Left cardiac atrium (tissue), 4 donors: ENCODE results near the gene VPS9D1. TPM values are rescaled to one million over a fixed set of nuclear protein-coding genes. Genes with fewer than 3 reads are reported as not detected.

Experiments used
- ATAC-seq, 2 donors: fragments of 200-7000 bp; cut with Tn5 transposase; one replicate each; pipeline ENCODE4 v1.9.1; 2020; ENCODE audit warnings: mild to moderate bottlenecking in 2 of 2, moderate library complexity in 2 of 2
- DNase-seq: peaks from one replicate; pipeline ENCODE4 v3.0.0-alpha.2; 2020
- intact Hi-C, 2 donors: fragments of 100-400 bp; cut with DNase I; formaldehyde crosslinking; loops; one replicate each; pipeline versions ENCODE4 v1.14.1 to v1.15.1; 2022 to 2023
- total RNA-seq, 2 donors: library from RNA; stranded (reverse); fragmentation: NEBNext Ultra II Directional; extraction: Animal tissue kit (Norgen Biotek cat#: 25700); gene quantifications; one replicate each; pipeline ENCODE4 v1.2.1, GENCODE V29; 2021
- donor health status: DM: no; HTN: yes; CAD: no.
- donor health status: DM: no; HTN: yes; CAD: no; lungs with severe emphysema.
- donor health status: DM: yes; HTN: yes; CAD: no.
- donor health status: Dilated cardiomyopathy.

VPS9D1 gene
- total RNA-seq, 2 donors from 2014 or later: 11.6 to 12.6 TPM

DNA sequence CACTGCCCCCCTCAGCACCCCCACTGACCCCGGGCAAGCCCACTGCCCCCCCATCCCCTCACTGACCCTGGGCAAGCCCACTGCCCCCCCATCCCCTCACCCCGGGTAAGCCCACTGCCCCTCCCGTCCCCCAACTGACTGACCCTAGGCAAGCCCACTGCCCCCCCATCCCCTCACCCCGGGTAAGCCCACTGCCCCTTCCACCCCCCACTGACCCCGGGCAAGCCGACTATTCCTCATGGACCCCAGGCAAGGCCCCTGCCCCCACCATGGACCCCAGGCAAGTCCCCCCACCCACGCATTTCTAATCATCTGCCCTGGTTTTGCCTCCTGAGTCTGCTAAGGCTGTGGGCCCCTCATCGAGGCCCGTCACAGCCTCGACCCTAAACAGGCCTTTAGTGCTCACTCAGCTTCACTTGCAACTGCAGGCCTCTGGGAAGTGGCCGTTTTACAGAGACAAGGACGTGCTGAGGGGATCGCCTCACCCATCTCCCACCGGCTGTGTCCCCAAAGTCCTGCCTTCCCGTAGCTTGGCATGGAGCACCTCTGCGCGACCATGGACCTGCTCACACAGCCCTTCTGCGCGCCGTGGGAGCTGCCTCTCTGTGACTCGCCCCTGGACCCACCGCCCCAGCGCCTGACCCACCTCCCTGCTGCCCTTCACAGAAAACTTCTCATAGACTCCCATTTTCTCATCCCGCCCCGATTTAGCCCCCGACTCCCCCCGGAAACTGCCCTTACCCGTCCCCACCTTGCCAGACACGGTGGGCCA is 3.6 kb downstream of the VPS9D1 start:
- intact Hi-C loops: no loop called here
- no peak for ATAC-seq
- DNase-seq: no peak

DNA sequence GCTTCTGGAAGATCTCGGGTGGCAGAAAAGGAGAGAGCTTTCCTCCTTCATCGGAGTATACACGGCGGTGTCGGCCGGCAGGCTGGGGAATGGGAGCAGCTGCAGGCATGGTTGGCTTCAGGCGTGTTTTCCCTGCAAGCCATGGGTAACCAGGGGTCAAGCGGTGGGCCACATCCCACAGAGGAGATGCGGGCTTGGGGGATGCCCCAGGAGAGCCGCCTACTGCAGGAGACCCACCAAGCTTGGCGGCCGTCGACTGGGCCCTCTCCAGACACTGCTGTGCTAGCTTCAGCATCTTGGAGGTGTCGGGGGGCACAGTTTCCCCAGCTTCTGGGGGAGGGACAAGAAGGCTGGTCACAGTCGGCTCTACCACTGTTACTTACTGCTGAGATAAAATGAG is 4.2 kb downstream of the VPS9D1 start:
- DNase-seq: no peak
- ATAC-seq: no peak
- intact Hi-C loops: no loop called here

DNA sequence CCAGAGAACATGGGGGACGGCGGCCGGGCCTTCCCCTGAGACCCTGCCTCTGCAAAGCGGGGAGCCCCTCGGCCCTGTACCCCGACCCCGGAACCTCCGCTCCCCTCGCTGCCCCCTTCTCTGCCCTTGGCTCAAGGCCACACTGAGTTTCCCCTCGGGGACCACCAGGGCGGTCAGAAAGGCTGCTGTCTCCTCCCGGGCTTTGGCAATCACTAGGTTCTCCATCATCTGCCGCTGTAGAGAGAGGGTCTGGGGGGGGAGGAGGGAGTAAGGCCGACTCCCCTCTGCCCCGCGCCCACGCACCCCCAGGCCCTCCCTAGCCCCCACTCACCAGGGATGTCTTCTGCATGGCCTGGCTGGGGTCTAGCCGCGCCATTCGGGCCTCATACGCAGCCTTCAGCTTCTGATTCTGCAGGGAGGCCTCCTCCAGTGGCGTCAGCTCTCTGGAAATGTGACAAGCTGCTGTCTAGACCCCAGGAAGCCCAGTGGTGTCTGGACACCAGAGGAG is 8.4 kb downstream of the VPS9D1 start:
- DNase-seq (no peak), ATAC-seq (peak in 1 of 2 donors; percentile 3)
- intact Hi-C loops: no loop called here

DNA sequence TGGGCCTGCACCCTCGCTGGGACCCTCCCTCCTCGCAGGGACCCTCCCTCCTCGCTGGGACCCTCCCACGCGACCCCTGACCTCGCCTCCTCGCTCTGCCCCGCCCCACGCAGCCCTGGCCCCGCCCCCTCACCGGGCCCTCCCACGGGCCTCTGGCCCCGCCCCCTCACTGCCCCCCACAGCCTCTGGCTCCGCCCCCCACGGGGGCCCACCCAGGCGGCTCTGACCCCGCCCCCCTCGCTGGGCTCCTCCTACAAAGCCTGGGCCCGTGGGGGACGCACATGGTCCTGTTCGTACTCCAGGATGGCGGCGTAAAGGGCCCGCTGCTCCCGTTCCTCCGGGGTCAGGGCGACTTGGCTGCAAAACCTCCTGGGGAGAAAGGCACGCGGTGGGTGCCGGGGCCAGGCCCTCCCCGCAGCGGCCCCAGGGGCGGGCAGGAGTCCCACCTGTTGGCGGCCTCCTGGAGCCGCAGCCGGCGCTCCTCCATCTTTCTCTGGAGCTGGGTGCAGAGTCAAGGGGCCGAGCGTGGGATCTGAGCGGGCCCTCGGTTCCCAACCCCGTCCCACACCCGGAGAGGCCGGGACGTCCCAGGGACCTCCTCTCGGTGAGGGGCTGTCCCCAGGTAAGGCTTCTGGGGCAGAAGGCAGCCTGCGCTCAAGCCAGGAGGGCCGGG is 9.0 kb downstream of the VPS9D1 start:
- intact Hi-C loops: no loop called here
- DNase-seq (peak; percentile 58), ATAC-seq (peak; percentile 63 to 69)

DNA sequence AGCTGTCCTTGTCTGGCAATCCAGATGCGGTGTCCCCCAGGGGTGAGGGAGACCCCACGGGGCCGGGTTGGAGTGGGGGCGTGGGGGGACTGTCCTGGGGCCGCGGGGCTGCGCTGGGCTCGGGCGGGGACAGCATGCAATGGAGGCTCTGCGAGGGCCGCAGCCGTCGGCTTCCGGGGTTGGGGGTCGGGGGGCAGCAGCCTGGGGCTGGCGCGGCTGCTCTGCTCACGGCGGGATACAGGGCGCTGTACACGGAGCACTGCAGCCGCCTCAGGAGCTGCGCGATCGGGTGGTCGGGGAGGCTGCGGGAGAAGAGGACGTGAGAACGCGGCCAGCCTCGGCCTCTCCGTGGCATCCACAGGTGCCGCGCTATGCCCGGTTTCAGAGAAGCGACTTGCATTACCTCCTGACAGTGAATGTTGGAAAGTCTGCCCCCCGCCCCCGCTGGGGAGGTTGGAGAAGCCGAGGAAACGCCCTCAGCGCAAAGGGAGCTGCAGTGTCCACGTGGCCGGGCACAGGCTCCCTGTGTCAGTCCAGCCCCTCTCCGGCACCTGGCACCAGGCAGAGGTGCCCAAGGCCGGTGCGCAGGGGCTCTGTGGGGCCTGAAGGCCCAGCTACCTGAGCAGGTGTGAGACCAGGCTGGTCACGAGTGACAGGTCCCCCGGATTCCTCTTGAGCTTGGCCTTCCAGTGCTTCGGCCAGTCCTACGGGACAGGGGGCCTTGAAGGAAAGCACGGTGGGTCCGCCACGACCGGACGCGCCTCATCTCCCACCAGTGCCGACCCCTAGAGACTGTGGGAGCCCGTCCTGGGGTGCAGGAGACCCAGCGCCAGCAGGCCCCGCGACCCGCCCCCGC is 9.8 kb downstream of the VPS9D1 start:
- intact Hi-C loops: no loop called here
- ATAC-seq: no peak
- DNase-seq: no peak

DNA sequence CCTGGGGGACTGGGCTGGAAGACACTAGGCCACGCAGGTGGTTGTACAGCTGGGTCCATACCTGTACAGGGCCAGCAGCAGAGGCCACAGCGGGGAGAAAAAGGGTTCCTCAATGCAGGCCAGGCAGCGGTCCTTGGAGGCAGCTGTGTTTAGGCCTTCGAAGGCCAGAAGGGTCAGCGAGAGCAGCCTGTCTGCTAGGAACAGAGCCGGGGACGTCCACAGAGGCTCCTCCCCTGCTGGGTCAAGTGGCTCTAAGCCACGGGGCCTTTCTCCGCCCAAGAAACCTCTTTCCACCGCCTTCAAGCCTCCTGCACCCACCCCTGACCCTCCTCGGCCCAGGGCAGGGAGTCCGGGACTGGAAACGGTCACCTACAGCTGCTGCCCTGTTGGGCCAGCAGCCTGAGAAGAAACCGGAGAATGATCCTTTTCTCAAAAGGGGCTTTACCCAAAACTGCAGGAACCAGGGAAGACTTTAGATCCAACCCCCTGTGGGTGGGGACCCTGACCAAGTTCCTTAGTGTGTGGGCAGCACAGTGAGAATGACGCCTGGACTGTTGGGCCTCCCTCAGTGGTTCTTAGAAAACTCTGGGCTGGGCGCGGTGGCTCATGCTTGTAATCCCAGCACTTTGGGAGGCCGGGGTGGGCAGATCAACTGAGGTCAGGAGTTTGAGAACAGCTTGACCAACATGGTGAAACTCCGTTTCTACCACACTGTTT is 10.8 kb downstream of the VPS9D1 start:
- ATAC-seq: no peak
- intact Hi-C loops: loop anchor here in 1 of 2 donors (10.0 kb wide), 1 partner anchor 85 kb away; no protein-coding TSS in a partner anchor
- DNase-seq: no peak

DNA sequence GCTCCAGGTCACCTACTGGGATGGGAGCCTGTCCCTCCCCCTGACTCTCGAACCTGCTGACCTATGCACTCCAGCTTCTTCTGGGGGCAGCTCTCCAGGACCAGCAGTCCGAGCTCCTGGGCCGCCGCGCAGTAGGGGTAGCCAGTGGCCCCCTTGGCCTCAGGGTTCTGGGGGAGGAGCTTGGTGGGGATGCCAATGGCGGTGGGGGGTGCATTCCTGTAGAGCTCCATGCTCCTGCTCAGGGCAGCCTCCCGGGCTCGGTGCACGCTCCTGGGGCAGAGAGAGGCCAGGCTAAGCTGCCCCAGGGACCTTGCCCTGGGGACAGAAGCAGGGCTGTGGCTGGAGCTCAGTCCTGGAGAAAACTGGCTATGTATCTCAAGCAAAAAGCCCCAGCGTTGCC is 11.5 kb downstream of the VPS9D1 start:
- no peak for DNase-seq

DNA sequence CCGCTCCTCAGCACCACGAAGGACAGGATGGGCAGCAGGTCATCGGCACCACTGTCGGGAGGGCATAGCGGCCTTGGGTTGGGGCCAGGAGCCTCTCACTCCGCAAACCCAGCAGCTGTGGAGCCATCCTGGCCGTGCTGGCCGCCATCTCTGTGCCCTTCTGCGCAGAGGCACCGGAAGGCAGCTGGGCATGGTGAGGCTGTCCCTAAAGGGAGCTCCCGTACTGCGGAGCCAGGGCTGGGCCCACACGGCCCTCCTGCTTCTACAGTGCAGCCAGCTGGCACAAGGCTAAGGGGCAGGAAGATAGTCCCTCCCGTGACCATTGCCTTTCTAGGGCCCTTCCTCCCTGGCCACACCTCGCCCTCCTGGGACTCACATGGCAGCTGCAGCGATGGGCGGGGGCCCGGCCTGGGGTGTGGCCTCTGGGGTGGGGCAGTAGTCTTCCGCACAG is 12.2 kb downstream of the VPS9D1 start:
- ATAC-seq: no peak
- no peak for DNase-seq
- intact Hi-C loops: loop anchor here in 1 of 2 donors (10.0 kb wide), 1 partner anchor 86 kb away; no protein-coding TSS in a partner anchor

More for the DNA sequence above, 11.5 kb downstream of the VPS9D1 start:
- intact Hi-C loops: loop anchor here in 1 of 2 donors (10.0 kb wide), 1 partner anchor 86 kb away; no protein-coding TSS in a partner anchor
- ATAC-seq: no peak

DNA sequence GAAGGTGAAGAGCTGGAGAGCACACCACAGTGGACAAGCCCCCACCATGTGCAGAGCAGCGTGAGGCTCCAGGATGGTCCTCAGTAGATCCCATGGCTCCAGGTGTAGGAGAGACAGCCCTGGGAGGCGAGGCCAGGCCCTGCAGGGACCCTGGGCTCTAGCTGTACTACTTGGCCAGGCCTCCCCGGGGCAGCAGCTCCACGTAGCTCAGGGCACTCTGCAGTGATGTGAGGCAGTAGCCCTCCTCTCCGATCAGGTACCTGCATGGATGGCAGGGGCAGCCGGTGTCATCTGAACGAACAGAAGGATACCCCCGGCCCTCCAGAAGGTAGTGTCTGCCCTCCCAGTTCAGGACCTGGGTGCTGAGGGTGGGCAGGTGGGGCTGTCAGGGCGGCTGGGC is 13.0 kb downstream of the VPS9D1 start:
- ATAC-seq: no peak
- no peak for DNase-seq
- intact Hi-C loops: loop anchor here in 1 of 2 donors (10.0 kb wide), 1 partner anchor 87 kb away; no protein-coding TSS in a partner anchor

DNA sequence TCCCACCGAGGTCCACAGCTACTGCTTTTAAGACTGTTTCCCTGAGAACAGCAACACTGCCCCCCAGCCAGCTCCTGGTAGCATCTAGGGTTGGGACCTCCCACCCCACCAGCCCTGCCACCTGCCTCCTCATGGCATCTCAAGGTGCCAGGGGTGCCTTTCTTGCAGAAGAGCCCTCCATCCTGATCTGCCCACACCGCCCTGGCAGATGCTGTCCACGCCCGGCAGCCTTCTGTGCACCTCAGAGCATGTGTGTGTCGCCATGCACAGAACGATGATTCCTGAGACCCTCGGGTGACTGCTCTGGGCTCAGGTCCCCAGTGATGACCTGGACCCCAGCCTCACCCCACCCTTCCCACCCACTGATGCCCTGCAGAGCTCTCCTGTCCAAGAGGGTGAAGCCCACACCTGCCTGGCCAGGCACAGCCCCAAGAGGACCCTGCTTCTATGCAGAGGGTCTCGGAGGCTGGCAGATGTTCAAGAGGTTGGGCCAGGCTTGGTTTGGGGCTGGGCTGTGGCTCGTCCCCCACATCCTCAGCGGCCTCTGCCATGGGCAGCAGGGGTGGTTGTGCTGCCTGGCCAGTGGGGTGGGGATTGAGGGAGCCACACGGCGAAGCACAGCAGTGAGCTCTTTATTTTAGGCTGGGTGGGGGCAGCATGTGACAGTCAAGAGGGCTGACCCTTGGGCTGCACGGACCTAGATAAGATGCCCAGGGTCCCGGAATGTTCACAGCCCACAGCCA is 14.0 kb downstream of the VPS9D1 start:
- ATAC-seq (no peak), DNase-seq (no peak)
- intact Hi-C loops: loop anchor here in 1 of 2 donors (10.0 kb wide), 1 partner anchor 88 kb away; no protein-coding TSS in a partner anchor

DNA sequence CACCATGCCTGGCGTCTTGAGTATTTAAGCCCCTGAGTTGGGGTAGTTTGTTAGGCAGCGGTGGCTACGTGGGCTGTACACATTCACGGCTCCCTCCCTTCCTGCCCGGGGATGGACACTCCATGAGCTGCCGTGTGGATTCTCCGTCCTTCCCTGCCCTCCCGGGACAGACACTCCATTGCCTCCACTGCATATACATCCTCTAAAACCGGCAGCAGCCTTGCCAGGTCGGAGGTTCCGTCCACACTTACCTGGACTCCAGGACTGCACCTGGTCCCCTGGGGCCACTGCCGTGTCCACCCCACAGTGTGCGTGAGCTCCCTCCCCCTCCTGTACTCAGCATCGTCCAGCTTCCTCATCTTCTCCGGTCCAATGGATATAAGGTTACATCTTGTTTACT is 15.7 kb downstream of the VPS9D1 start:
- ATAC-seq (no peak), DNase-seq (no peak)
- intact Hi-C loops: loop anchor here in 1 of 2 donors (10.0 kb wide), 1 partner anchor 90 kb away; no protein-coding TSS in a partner anchor

DNA sequence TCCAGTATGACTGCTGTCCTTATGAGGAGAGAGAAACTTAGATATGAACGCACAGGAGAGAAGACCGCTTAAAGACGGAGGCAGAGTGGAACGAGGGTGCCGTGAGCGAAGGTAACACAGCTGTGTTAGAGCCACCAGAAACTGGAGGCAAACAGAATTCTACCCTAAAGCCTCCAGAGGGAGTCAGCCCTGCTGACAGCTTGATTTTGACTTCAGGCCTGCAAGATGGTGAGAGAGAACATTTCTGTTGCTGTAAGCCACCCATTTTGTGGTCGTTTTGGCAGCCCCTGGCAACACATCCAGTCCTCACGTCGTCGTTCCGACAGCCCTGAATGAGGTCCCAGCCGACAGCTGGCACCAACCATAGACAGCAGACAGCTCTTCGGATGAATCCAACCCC is 16.4 kb downstream of the VPS9D1 start:
- intact Hi-C loops: loop anchor here (5.0 to 10.0 kb wide), 2 partner anchors 91 to 158 kb away; no protein-coding TSS in a partner anchor
- ATAC-seq (no peak), DNase-seq (no peak)

DNA sequence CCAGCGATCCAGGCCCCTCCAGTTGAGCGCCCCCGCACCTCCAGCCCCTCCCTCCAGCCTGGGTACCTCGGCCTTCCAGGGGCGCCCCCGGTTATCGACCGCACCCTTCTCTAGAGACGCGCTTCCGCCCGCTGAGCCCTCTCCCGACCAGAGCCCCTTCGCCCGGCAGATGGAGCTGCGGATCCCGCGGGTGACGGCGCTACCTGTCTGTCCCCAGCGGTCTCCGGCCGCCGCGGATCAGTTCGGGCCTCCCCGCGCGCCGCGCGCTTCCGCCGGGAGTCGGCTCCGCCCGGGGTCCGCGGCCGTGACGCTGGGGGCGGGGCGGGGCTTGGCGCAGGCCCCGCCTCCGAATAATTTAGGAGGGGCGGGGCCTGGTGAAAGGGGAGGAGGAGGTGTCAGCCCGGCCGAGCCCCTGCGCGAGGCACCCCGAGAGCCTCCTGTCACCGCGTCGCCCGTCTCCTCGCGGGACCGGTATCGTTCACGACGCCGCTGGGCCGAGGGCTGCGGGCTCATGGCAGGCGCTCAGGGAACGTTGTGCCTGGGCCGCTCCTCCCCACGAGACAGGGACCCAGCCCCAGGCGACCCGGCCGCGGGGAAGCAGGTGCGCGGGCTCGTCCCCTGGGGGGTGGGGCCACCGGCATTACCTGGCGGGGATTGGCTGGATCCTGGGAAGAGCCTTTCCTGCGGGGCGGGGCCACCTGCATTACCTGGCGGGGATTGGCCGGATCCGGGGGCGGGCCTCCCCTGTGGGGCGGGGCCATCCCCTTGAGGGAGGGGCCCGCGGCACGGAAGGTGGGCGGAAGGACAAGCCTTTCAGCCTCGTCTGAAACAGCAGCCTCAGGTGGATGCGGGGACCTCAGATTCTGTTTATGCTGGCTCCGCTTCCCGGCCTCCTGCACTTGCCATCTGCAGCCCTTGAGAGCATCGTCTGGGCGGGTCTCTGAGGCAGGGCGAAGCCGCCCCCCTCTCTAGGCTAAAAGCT is 19.0 kb downstream of the VPS9D1 start, which contains the start of gene SPATA2L:
TSS of gene SPATA2L (minus strand) at position 281 of the 982 bp plus-strand sequence. CDS start 473 bp downstream, outside the sequence.
- intact Hi-C loops: loop anchor here (5.0 to 10.0 kb wide), 2 partner anchors 93 to 161 kb away; no protein-coding TSS in a partner anchor

DNA sequence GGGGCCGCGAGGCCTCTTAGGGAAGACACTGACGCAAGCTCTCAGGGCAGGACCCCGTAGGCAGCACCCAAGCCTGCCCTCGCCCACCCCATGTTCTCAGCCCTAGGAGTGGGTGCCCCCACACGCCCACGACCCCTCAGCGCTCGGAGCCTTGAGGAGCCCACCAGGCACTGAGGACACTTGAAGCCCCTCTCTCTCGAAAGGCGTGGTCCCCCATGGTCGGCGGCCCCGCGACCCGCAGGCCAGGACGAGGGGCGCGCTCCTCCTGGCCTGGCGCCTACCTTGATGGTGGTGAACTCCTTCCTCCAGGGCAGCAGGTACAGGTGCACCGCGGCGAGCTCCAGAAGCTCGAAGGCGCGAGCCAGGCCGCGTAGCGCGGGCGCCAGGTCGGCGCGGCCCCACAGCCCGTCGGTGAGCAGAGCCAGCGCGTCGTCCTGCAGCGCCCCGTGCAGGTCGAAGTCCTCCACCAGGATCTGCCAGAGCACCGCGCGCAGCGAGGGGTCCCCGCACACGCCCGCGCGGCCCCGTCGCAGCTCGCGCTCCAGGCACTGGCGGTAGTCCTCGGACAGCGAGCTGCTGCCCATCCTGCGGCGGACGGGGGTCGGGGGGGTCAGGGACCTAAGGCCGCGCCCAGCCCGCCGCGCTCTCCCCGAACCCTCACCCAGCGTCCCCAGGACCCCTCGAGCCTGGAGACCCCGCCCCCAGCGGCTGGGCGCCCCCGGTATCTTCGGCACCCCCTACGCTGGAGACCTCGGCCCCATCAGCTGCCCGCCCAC is 19.9 kb downstream of the VPS9D1 start:
- DNase-seq: peak; percentile 43
- intact Hi-C loops: loop anchor here (5.0 to 10.0 kb wide), 2 partner anchors 94 to 161 kb away; no protein-coding TSS in a partner anchor
- peak; percentile 16 to 20 for ATAC-seq

More for the DNA sequence above, 19.0 kb downstream of the VPS9D1 start, which contains the start of gene SPATA2L:
- DNase-seq: peak; percentile 89
- ATAC-seq: peak; percentile 82 to 85

DNA sequence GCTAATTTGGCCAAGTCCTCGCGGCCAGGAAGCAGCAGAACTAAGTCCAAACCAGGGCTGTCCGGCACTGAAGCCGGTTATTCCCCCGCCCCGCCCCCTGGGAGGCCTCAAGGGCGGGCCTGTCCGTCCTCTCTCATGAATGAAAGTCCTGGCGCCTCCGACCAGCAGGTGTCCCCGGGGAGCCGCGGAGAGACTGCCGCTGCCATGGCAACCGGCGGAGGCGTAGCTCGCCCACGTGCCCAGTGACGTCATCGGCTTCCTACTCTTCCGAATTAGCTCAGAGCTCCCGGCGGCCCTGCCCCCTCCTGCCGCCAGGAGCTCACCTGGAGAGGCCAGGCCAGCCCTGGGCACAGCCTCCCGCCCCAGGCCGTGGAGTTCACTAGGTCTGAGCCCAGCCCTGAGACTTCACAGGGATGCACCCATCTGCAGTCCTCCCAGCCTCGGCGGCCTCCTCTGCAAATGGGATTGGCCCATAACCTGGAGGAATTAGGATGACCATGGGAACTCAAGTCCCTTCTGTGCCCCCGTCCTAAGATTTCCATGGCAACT is 20.5 kb downstream of the VPS9D1 start:
- peak; percentile 99 for DNase-seq
- ATAC-seq: peak; percentile 70 to 74
- intact Hi-C loops: loop anchor here (5.0 to 10.0 kb wide), 2 partner anchors 95 to 162 kb away; no protein-coding TSS in a partner anchor
